GM18499 (cell line): ENCODE data around the gene ZBTB7C.

ENCODE experiments used
- ATAC-seq: cut with Tn5 transposase; IDR thresholded peaks from one replicate; pipeline ENCODE4 v1.9.1; 2021; ENCODE audit warnings: moderate number of reproducible peaks; ENCODE audit not compliant: insufficient read depth, unreplicated experiment

The ZBTB7C gene

GRCh38 chr18:48419277-48420022 is 10.3 kb upstream of the ZBTB7C start:
- no peak for ATAC-seq

- no peak for ATAC-seq
Observed at GRCh38 chr18:48418539-48419276, 9.5 kb upstream of the ZBTB7C start.

GRCh38 chr18:48417985-48418384 is 8.8 kb upstream of the ZBTB7C start:
- ATAC-seq = no peak

- no peak for ATAC-seq
Observed at GRCh38 chr18:48413342-48413741, 4.2 kb upstream of the ZBTB7C start.

- no peak for ATAC-seq
Observed at GRCh38 chr18:48412339-48412929, 3.3 kb upstream of the ZBTB7C start.

GRCh38 chr18:48410095-48410920 is 1.1 kb upstream of the ZBTB7C start:
- ATAC-seq = peak; percentile 77

- ATAC-seq = no peak
Observed at GRCh38 chr18:48409591-48410094, 460 bp upstream of the ZBTB7C start.

- no peak for ATAC-seq
Observed at GRCh38 chr18:48408111-48408726, 964 bp downstream of the ZBTB7C start.

GRCh38 chr18:48407358-48407757 is 1.8 kb downstream of the ZBTB7C start:
- no peak for ATAC-seq

- ATAC-seq = no peak
Observed at GRCh38 chr18:48405978-48406377, 3.2 kb downstream of the ZBTB7C start.

GRCh38 chr18:48404716-48405507 is 4.3 kb downstream of the ZBTB7C start:
- ATAC-seq = no peak

- ATAC-seq = no peak
Observed at GRCh38 chr18:48402953-48403352, 6.2 kb downstream of the ZBTB7C start.

- ATAC-seq = no peak
Observed at GRCh38 chr18:48399303-48400075, 9.7 kb downstream of the ZBTB7C start.

GRCh38 chr18:48398074-48398473 is 11.1 kb downstream of the ZBTB7C start:
- ATAC-seq = no peak

GRCh38 chr18:48397021-48397420 is 12.2 kb downstream of the ZBTB7C start:
- no peak for ATAC-seq

GRCh38 chr18:48396561-48396960 is 12.6 kb downstream of the ZBTB7C start:
- no peak for ATAC-seq

- ATAC-seq = no peak
Observed at GRCh38 chr18:48395646-48396045, 13.5 kb downstream of the ZBTB7C start.

- ATAC-seq = no peak
Observed at GRCh38 chr18:48394176-48394575, 15.0 kb downstream of the ZBTB7C start.
